Gastroesophageal sphincter (tissue), 4 donors: ENCODE data around the gene MBD6. TPM values are rescaled to one million over a fixed set of nuclear protein-coding genes. Genes with fewer than 3 reads are reported as not detected.

ENCODE experiments used
- ATAC-seq: fragments of 150-250 bp; one replicate; pipeline ENCODE4 v1.9.1; 2016; ENCODE audit warnings: mild to moderate bottlenecking, moderate library complexity
- H3K27ac ChIP-seq, 4 donors: fragments of 200-600 bp; sonication (generic) in 3 of 4; 1 replicate in 3 of 4; 2 replicates in 1 of 4; pipeline ENCODE4 v1.5.1; 2016 to 2019
- H3K27me3 ChIP-seq: fragments of 200-600 bp; sonication (generic); one replicate; pipeline ENCODE4 v1.5.1; 2019
- H3K36me3 ChIP-seq, 2 donors: fragments of 200-600 bp; sonication (generic); one replicate each; pipeline ENCODE4 v1.5.1; 2019; ENCODE audit warnings: control low read depth in 1 of 2
- H3K4me1 ChIP-seq, 3 donors: fragments of 200-600 bp; sonication (generic); 1 replicate in 2 of 3; 2 replicates in 1 of 3; pipeline ENCODE4 v1.5.1; 2016 to 2019; ENCODE audit warnings: control low read depth in 2 of 3
- H3K4me3 ChIP-seq, 2 donors: fragments of 200-600 bp; sonication (generic); one replicate each; pipeline ENCODE4 v1.5.1; 2019; ENCODE audit warnings: mild to moderate bottlenecking in 1 of 2, moderate library complexity in 1 of 2
- H3K9me3 ChIP-seq, 3 donors: fragments of 200-600 bp; sonication (generic); one replicate each; pipeline ENCODE4 v1.5.1; 2017 to 2019; ENCODE audit warnings: control low read depth in 2 of 3
- CTCF ChIP-seq, 4 experiments: fragments of 200-600 bp in 2 of 4; fragments of 450-650 bp in 2 of 4; sonication (generic) in 1 of 4; IDR thresholded peaks; one replicate each; pipeline ENCODE4 v1.5.1; 2017 to 2019; ENCODE audit warnings: antibody characterized with exemption in 4 of 4, mild to moderate bottlenecking in 2 of 4, moderate library complexity in 2 of 4
- EP300 ChIP-seq: sonication (generic); formaldehyde crosslinking; IDR thresholded peaks from one replicate; pipeline ENCODE4 v1.6.1; 2017; ENCODE audit warnings: antibody characterized with exemption, mild to moderate bottlenecking
- POLR2A ChIP-seq, 2 donors: fragments of 450-650 bp; IDR thresholded peaks; one replicate each; pipeline ENCODE4 v1.6.1; 2017; ENCODE audit warnings: antibody characterized with exemption in 2 of 2, mild to moderate bottlenecking in 2 of 2, moderate library complexity in 1 of 2
- POLR2AphosphoS5 ChIP-seq: sonication (generic); formaldehyde crosslinking; IDR thresholded peaks from one replicate; pipeline ENCODE4 v1.6.1; 2017; ENCODE audit warnings: antibody characterized with exemption
- WGBS, 2 donors: methylation state at CpG; one replicate each; pipeline ENCODE4 v1.1.5; 2018; ENCODE audit warnings: low coverage in 1 of 2; 5-methylcytosine and 5-hydroxymethylcytosine counted together
- total RNA-seq, 4 donors: library from RNA; depleted of rRNA; stranded (reverse); fragments of >200 nt; gene quantifications; one replicate each; pipeline ENCODE4 v1.1.0, GENCODE V29; 2016

Gene MBD6
- total RNA-seq, 4 donors from 2014 or later, result 8.9 to 22.6 (median 19.7) TPM

- WGBS, 2 donors, result 31 to 70% methylated on average over 2 to 12 of the region's 13 CpGs
- no peaks in the 10 kb centered on the region for H3K9me3 ChIP-seq
- H3K27ac ChIP-seq, result peak overlapping the region in 1 of 4 donors; percentile 38
- H3K4me3 ChIP-seq, result peak overlapping the region; percentile 41 to 54
- no peaks in the 10 kb centered on the region for H3K36me3 ChIP-seq
- peaks cover 28% of the 10 kb centered on the region for H3K27me3 ChIP-seq
- no peak for ATAC-seq
- TF ChIP-seq CTCF (IDR thresholded peaks at IDR 0.05) (no peak), EP300 (no peak), POLR2A (IDR thresholded peaks at IDR 0.05) (no peak), POLR2AphosphoS5 (no peak)
- H3K4me1 ChIP-seq, result peaks cover 3 to 42% (median 15%) of the 10 kb centered on the region in 3 donors
Observed at GRCh38 chr12:57549203-57549908, 26.7 kb downstream of the MBD6 start.

- ATAC-seq, result no peak
- Histone ChIP-seq H3K4me1 (peaks cover 3 to 35% (median 15%) of the 10 kb centered on the region in 3 donors), H3K36me3 (no peaks in the 10 kb centered on the region), H3K9me3 (no peaks in the 10 kb centered on the region), H3K4me3 (peak within 1 kb of the TSS; percentile 41 to 54), H3K27ac (peak within 1 kb of the TSS in 1 of 4 donors; percentile 38), H3K27me3 (peaks cover 28% of the 10 kb centered on the region)
- TF ChIP-seq POLR2A (IDR thresholded peaks at IDR 0.05) (no peak), POLR2AphosphoS5 (no peak), EP300 (no peak), CTCF (IDR thresholded peaks at IDR 0.05) (peak in 1 of 4 experiments; percentile 42)
- 8 to 11% methylated on average over 4 to 6 of the region's 52 CpGs for WGBS, 2 donors
Observed at GRCh38 chr12:57549909-57550640, 27.5 kb downstream of the MBD6 start, which contains the start of gene KIF5A. Gene KIF5A, plus strand, starts transcription at chr12:57550044. Its CDS starts 228 bp downstream, at chr12:57550272.

- WGBS, 2 donors, result 64 to 95% methylated on average over 2 to 4 of the region's 7 CpGs
- H3K4me3 ChIP-seq, result peak overlapping the region in 1 of 2 donors; percentile 54
- ATAC-seq, result no peak
- H3K27me3 ChIP-seq, result peaks cover 28% of the 10 kb centered on the region
- TF ChIP-seq POLR2A (IDR thresholded peaks at IDR 0.05), result no peak
- no peak for TF ChIP-seq EP300
- no peak for TF ChIP-seq POLR2AphosphoS5
- no peak for TF ChIP-seq CTCF (IDR thresholded peaks at IDR 0.05)
- no peaks in the 10 kb centered on the region for H3K9me3 ChIP-seq
- H3K4me1 ChIP-seq, result peaks cover 0 to 27% (median 8%) of the 10 kb centered on the region in 3 donors
- no peaks in the 10 kb centered on the region for H3K36me3 ChIP-seq
- H3K27ac ChIP-seq, result no peak overlapping the region
Observed at GRCh38 chr12:57550641-57551549, 28.3 kb downstream of the MBD6 start.

- 73 to 92% methylated on average over 2 of the region's 3 CpGs for WGBS, 2 donors
- no peak for ATAC-seq
- Histone ChIP-seq H3K27me3 (peaks cover 28% of the 10 kb centered on the region), H3K9me3 (no peaks in the 10 kb centered on the region), H3K4me1 (peaks cover 0 to 21% (median 5%) of the 10 kb centered on the region in 3 donors), H3K27ac (no peak overlapping the region), H3K36me3 (no peaks in the 10 kb centered on the region), H3K4me3 (no peak overlapping the region)
- TF ChIP-seq EP300 (no peak), POLR2AphosphoS5 (no peak), CTCF (IDR thresholded peaks at IDR 0.05) (no peak), POLR2A (IDR thresholded peaks at IDR 0.05) (no peak)
Observed at GRCh38 chr12:57551637-57552305, 29.1 kb downstream of the MBD6 start.
